RWPE1 (cell line): Measurements from ENCODE around the gene CUL3.

Experiments used
- CTCF ChIA-PET: fragments of 350-600 bp; sonication (Branson Sonifier 250); formaldehyde crosslinking; extraction: SDS; loops from one replicate; lab custom pipeline; 2021; lab: Yijun Ruan, JAX
- POLR2A ChIA-PET: fragments of 400-600 bp; formaldehyde crosslinking; extraction: SDS; loops from one replicate; lab custom pipeline; 2020; ENCODE audit warnings: antibody characterized with exemption; ENCODE audit not compliant: low non-redundant PET; lab: Yijun Ruan, JAX
- DNase-seq: peaks from one replicate; pipeline ENCODE4 v3.0.0; 2012; ENCODE audit warnings: low spot score
- H3K27ac ChIP-seq: fragments of 450-650 bp; 2 replicates; pipeline ENCODE4 v1.5.1; 2017
- CTCF ChIP-seq: fragments of 450-650 bp; conservative IDR thresholded peaks from 2 replicates; pipeline ENCODE4 v1.5.1; 2017; ENCODE audit warnings: low read depth, mild to moderate bottlenecking

Gene CUL3

DNA sequence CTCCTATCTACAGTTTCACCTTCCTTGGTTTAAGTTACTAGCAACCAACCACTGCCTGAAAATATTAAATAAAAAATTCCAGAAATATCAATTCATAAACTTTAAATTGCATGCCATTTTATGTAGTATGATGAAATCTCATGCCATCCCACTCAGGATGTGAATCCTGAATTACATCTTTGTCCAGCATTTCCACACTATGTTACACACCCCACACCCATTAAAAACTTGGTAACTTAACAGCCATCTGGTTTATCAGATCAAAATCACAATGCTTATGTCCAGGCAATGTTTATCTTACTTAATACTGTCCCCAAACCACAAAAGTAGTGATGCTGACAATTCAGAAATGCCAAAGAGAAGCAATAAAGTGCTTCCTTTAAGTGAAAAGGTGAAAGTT lies 21.6 kb downstream of the CUL3 start:
- no peak for DNase-seq
- H3K27ac ChIP-seq = no peak overlapping the region
- ChIA-PET POLR2A (no interaction called here), CTCF (no interaction called here)
- TF ChIP-seq CTCF = no peak

- ChIA-PET CTCF (interaction anchor here (0.6 kb wide), 1 partner anchor 216 kb away, joined by 7 read pairs; no protein-coding TSS in a partner anchor), POLR2A (no interaction called here)
- TF ChIP-seq CTCF = no peak
- DNase-seq = no peak
- H3K27ac ChIP-seq = no peak overlapping the region
These were observed 22.3 kb downstream of the CUL3 start for GRCh38 chr2:224562831-224563230.

DNA sequence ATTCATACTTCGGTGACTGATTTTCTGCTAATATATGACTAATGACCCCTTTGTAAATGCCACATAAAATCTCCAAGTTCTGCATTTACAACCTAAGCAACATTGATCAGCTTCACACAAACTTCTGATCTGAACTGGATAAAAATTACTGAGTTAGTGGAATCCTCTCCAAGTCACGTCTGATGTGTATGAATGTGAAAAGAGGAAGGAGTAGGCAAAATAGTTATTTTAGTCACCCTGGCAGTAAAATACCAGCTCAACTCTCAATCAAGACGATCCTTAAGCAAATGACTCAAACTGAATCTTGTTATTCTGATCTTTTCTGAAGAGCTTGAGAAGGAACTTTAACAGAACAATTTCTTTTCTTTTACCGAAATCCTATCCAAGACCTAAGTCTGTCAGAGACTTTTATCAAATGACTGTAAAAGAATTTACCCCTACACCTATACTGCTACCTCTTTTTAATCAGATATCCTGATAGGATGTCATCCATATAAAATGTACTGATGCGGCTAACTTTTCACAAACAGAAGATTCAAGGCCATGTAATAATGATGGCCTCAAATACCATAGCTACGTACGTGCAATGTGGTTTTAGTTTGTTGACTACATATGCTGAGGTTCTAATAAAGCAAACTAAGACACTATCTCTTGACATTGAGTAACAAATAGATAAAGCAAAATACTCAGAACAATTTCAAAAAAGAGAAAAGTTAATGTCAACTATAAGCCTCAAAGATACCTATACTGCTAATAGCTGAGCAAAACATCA lies 23.7 kb downstream of the CUL3 start:
- H3K27ac ChIP-seq = no peak overlapping the region
- no peak for TF ChIP-seq CTCF
- DNase-seq = no peak
- POLR2A ChIA-PET = no interaction called here
- CTCF ChIA-PET = interaction anchor here (0.5 kb wide), 1 partner anchor 12 kb away, joined by 3 read pairs; no protein-coding TSS in a partner anchor

GRCh38 chr2:224560549-224560948 lies 24.6 kb downstream of the CUL3 start:
- ChIA-PET POLR2A (no interaction called here), CTCF (no interaction called here)
- no peak for TF ChIP-seq CTCF
- no peak for DNase-seq
- no peak overlapping the region for H3K27ac ChIP-seq

DNA sequence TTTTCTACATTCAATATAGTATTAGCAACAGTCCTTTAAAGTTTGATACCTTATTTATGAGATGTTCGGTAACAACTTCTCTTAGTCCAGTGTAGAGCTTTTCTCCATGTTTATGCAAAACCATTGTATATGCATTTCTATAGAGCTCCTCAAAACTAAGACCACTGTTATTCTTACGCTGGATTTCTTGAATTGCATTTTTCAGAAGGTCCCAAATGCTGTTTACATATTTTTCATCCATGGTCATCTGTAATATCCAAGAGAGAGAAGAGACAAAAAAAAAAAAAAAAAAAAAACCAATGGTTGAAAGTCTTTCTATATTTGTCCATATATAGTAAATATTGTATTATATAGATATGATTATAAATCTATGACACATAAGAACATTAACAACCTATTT lies 27.6 kb downstream of the CUL3 start:
- H3K27ac ChIP-seq = no peak overlapping the region
- no peak for TF ChIP-seq CTCF
- ChIA-PET CTCF (interaction anchor here (0.6 kb wide), 1 partner anchor 9 kb away, joined by 3 read pairs; no protein-coding TSS in a partner anchor), POLR2A (no interaction called here)
- no peak for DNase-seq

- ChIA-PET CTCF (no interaction called here), POLR2A (no interaction called here)
- H3K27ac ChIP-seq = no peak overlapping the region
- DNase-seq = no peak
- no peak for TF ChIP-seq CTCF
These were observed 28.8 kb downstream of the CUL3 start for GRCh38 chr2:224556381-224556780.
